H9 (cell line): Measurements from ENCODE around the gene PPFIA4. TPM values are rescaled to one million over a fixed set of nuclear protein-coding genes. Genes with fewer than 3 reads are reported as not detected.

Experiments used
- DNase-seq: peaks from one replicate; pipeline ENCODE4 v3.0.0-alpha.2; 2017
- H2AFZ ChIP-seq: one replicate; pipeline ENCODE4 v1.6.1; 2013; ENCODE audit warnings: mild to moderate bottlenecking, low read length, control low read depth, moderate library complexity
- H2AK5ac ChIP-seq: 2 replicates; pipeline ENCODE4 v1.6.1; 2013; ENCODE audit warnings: low read length, control low read depth, mixed read lengths; ENCODE audit not compliant: insufficient read length
- H2BK120ac ChIP-seq: one replicate; pipeline ENCODE4 v1.6.1; 2013; ENCODE audit warnings: low read depth, mild to moderate bottlenecking, low read length, control low read depth, inconsistent platforms; ENCODE audit not compliant: poor library complexity, severe bottlenecking
- H2BK12ac ChIP-seq: 2 replicates; pipeline ENCODE4 v1.6.1; 2013; ENCODE audit warnings: low read length, control low read depth, mixed read lengths, low read depth; ENCODE audit not compliant: insufficient read length
- H2BK15ac ChIP-seq: 2 replicates; pipeline ENCODE4 v1.6.1; 2013; ENCODE audit warnings: low read depth, low read length, control low read depth
- H2BK20ac ChIP-seq: one replicate; pipeline ENCODE4 v1.6.1; 2013; ENCODE audit warnings: low read depth, mild to moderate bottlenecking, low read length, control low read depth, inconsistent platforms; ENCODE audit not compliant: poor library complexity, severe bottlenecking
- H2BK5ac ChIP-seq: 2 replicates; pipeline ENCODE4 v1.6.1; 2013; ENCODE audit warnings: low read length, control low read depth, mixed read lengths; ENCODE audit not compliant: insufficient read length
- H3K14ac ChIP-seq: 2 replicates; pipeline ENCODE4 v1.6.1; 2013; ENCODE audit warnings: low read length, control low read depth; ENCODE audit not compliant: insufficient read depth
- H3K18ac ChIP-seq: 2 replicates; pipeline ENCODE4 v1.6.1; 2013; ENCODE audit warnings: low read depth, mild to moderate bottlenecking, mixed read lengths, low read length, control low read depth; ENCODE audit not compliant: insufficient read length
- H3K23ac ChIP-seq: 2 replicates; pipeline ENCODE4 v1.6.1; 2013; ENCODE audit warnings: low read length, control low read depth, mixed read lengths, low read depth; ENCODE audit not compliant: insufficient read length
- H3K23me2 ChIP-seq: 2 replicates; pipeline ENCODE4 v1.6.1; 2013; ENCODE audit warnings: low read depth, mild to moderate bottlenecking, mixed read lengths, low read length, control low read depth; ENCODE audit not compliant: insufficient read length, poor library complexity, severe bottlenecking
- H3K27ac ChIP-seq: 2 replicates; pipeline ENCODE4 v1.5.1; 2013; ENCODE audit warnings: low read length, control low read depth, mixed read lengths, low read depth; ENCODE audit not compliant: insufficient read length
- H3K27me3 ChIP-seq: 2 replicates; pipeline ENCODE4 v1.6.1; 2013; ENCODE audit warnings: low read length, control low read depth, inconsistent platforms; ENCODE audit not compliant: insufficient read depth
- H3K4ac ChIP-seq: 2 replicates; pipeline ENCODE4 v1.6.1; 2013; ENCODE audit warnings: low read depth, mild to moderate bottlenecking, control low read depth, inconsistent platforms, low read length, moderate library complexity
- H3K4me1 ChIP-seq: 2 replicates; pipeline ENCODE4 v1.6.1; 2013; ENCODE audit warnings: low read length, control low read depth, inconsistent platforms; ENCODE audit not compliant: insufficient read depth
- H3K4me2 ChIP-seq: 2 replicates; pipeline ENCODE4 v1.6.1; 2013; ENCODE audit warnings: low read length, control low read depth, mixed read lengths; ENCODE audit not compliant: insufficient read length, insufficient read depth
- H3K56ac ChIP-seq: 2 replicates; pipeline ENCODE4 v1.6.1; 2013; ENCODE audit warnings: low read depth, mild to moderate bottlenecking, mixed read lengths, low read length, control low read depth; ENCODE audit not compliant: insufficient read length
- H3K79me1 ChIP-seq: 2 replicates; pipeline ENCODE4 v1.6.1; 2013; ENCODE audit warnings: low read depth, mild to moderate bottlenecking, moderate library complexity, low read length, control low read depth, inconsistent platforms; ENCODE audit not compliant: insufficient read depth, poor library complexity, severe bottlenecking
- H3K79me2 ChIP-seq: 2 replicates; pipeline ENCODE4 v1.6.1; 2013; ENCODE audit warnings: low read length, control low read depth, inconsistent platforms; ENCODE audit not compliant: insufficient read depth
- H3K9ac ChIP-seq: 2 replicates; pipeline ENCODE4 v1.6.1; 2013; ENCODE audit warnings: low read length, control low read depth, mixed read lengths; ENCODE audit not compliant: insufficient read length; ENCODE audit errors: extremely low read depth
- H3K9me3 ChIP-seq: one replicate; pipeline ENCODE4 v1.6.1; 2013; ENCODE audit warnings: low read depth, low read length, inconsistent platforms; ENCODE audit not compliant: control insufficient read depth
- H3T11ph ChIP-seq: one replicate; pipeline ENCODE4 v1.6.1; 2013; ENCODE audit warnings: mild to moderate bottlenecking, low read length, control low read depth, inconsistent platforms
- H4K20me1 ChIP-seq: one replicate; pipeline ENCODE4 v1.6.1; 2013; ENCODE audit not compliant: control insufficient read depth, insufficient read length, insufficient read depth
- H4K5ac ChIP-seq: 2 replicates; pipeline ENCODE4 v1.6.1; 2013; ENCODE audit warnings: low read depth, mild to moderate bottlenecking, mixed read lengths, low read length, control low read depth; ENCODE audit not compliant: insufficient read length
- H4K8ac ChIP-seq: replicated peaks from 2 replicates; pipeline ENCODE4 v1.6.1; 2013; ENCODE audit warnings: low read length, control low read depth, mixed read lengths, low read depth; ENCODE audit not compliant: insufficient read length
- H4K91ac ChIP-seq: 2 replicates; pipeline ENCODE4 v1.6.1; 2013; ENCODE audit warnings: low read depth, mild to moderate bottlenecking, moderate library complexity, mixed read lengths, low read length, control low read depth; ENCODE audit not compliant: insufficient read length
- H3K27ac Mint-ChIP-seq, 3 experiments: 2 replicates in 2 of 3; 3 replicates in 1 of 3; pipeline ENCODE4 v1.8.0; 2020 to 2021; ENCODE audit warnings: mixed read lengths in 3 of 3, mild to moderate bottlenecking in 1 of 3, moderate library complexity in 1 of 3
- H3K27me3 Mint-ChIP-seq: 2 replicates; pipeline ENCODE4 v1.8.0; 2021; ENCODE audit warnings: low read depth, mild to moderate bottlenecking, moderate library complexity, mixed read lengths
- H3K36me3 Mint-ChIP-seq, 3 experiments: 2 replicates in 2 of 3; 3 replicates in 1 of 3; pipeline ENCODE4 v1.8.0; 2020 to 2021; ENCODE audit warnings: low read depth in 3 of 3, mixed read lengths in 3 of 3; ENCODE audit not compliant: insufficient read depth in 1 of 3
- H3K4me1 Mint-ChIP-seq, 2 experiments: 2 replicates each; pipeline ENCODE4 v1.8.0; 2020; ENCODE audit warnings: mixed read lengths in 2 of 2
- H3K4me3 Mint-ChIP-seq, 2 experiments: 2 replicates in 1 of 2; 3 replicates in 1 of 2; pipeline ENCODE4 v1.8.0; 2020 to 2021; ENCODE audit warnings: mild to moderate bottlenecking in 2 of 2, mixed read lengths in 2 of 2, moderate library complexity in 1 of 2
- H3K9me3 Mint-ChIP-seq, 2 experiments: 2 replicates in 1 of 2; 3 replicates in 1 of 2; pipeline ENCODE4 v1.8.0; 2020; ENCODE audit warnings: mild to moderate bottlenecking in 2 of 2, mixed read lengths in 2 of 2, moderate library complexity in 1 of 2
- CTCF ChIP-seq: fragments of 200-600 bp; sonication (generic); conservative IDR thresholded peaks from 3 replicates; pipeline ENCODE4 v1.8.0; 2021; ENCODE audit warnings: antibody characterized with exemption, mild to moderate bottlenecking
- WGBS: extraction: QIAGEN DNeasy Blood & Tissue Kit; methylation state at CpG from one replicate; pipeline ENCODE4 v1.1.7; 2013; ENCODE audit warnings: missing lambda C conversion rate, low lambda C conversion rate, mixed read lengths; ENCODE audit not compliant: insufficient read length; ENCODE audit errors: extremely low coverage; 5-methylcytosine and 5-hydroxymethylcytosine counted together
- total RNA-seq: library from RNA; stranded (reverse); gene quantifications from 2 replicates; pipeline ENCODE4 v1.2.1, GENCODE V29; 2021

The PPFIA4 gene
- total RNA-seq, 1 experiment from 2014 or later, result 3.9 TPM

GRCh38 chr1:203035111-203036000, 9.1 kb downstream of the PPFIA4 start:
- WGBS, result no CpG with 5 or more reads among the region's 15 CpGs
- peaks cover 1 to 11% (median 2%) of the 10 kb centered on the region in 3 experiments; a peak in 4 of 7 replicates for H3K36me3 Mint-ChIP-seq
- H3K14ac ChIP-seq, result peak overlapping the region; percentile 32; the same call in 1 of the 2 replicates
- H3K4me1 Mint-ChIP-seq, result peaks cover 20 to 27% of the 10 kb centered on the region in 2 experiments
- no peak overlapping the region for H4K5ac ChIP-seq
- H3K4ac ChIP-seq, result no peak overlapping the region
- H3T11ph ChIP-seq, result no peak overlapping the region
- no peaks in the 10 kb centered on the region for H3K9me3 ChIP-seq
- H3K9me3 Mint-ChIP-seq, result no peaks in the 10 kb centered on the region
- no peak overlapping the region for H3K56ac ChIP-seq
- no peak overlapping the region for H2BK120ac ChIP-seq
- no peak for TF ChIP-seq CTCF
- no peaks in the 10 kb centered on the region for H3K27me3 ChIP-seq
- H4K8ac ChIP-seq, result no peak overlapping the region
- no peak overlapping the region for H2BK12ac ChIP-seq
- H3K27me3 Mint-ChIP-seq, result peaks cover 3% of the 10 kb centered on the region
- H3K27ac ChIP-seq, result no peak overlapping the region
- no peak overlapping the region for H2AFZ ChIP-seq
- no peak overlapping the region for H2BK20ac ChIP-seq
- H3K27ac Mint-ChIP-seq, result peak overlapping the region in 1 of 3 experiments; percentile 17; a peak in 1 of 7 replicates
- H3K9ac ChIP-seq, result no peak overlapping the region
- peaks cover 2% of the 10 kb centered on the region for H4K20me1 ChIP-seq
- no peaks in the 10 kb centered on the region for H3K23me2 ChIP-seq
- H3K4me3 Mint-ChIP-seq, result no peak overlapping the region
- no peak overlapping the region for H3K23ac ChIP-seq
- H2BK15ac ChIP-seq, result no peak overlapping the region
- H3K79me1 ChIP-seq, result no peaks in the 10 kb centered on the region
- no peaks in the 10 kb centered on the region for H3K79me2 ChIP-seq
- H2AK5ac ChIP-seq, result no peak overlapping the region
- peaks cover 7% of the 10 kb centered on the region; the same call in 1 of the 2 replicates for H3K4me1 ChIP-seq
- no peak overlapping the region for H4K91ac ChIP-seq
- DNase-seq, result peak; percentile 33
- H2BK5ac ChIP-seq, result no peak overlapping the region
- H3K4me2 ChIP-seq, result no peak overlapping the region
- H3K18ac ChIP-seq, result no peak overlapping the region
